ENCODE results near the gene LGALS12. TPM values are rescaled to one million over a fixed set of nuclear protein-coding genes. Genes with fewer than 3 reads are reported as not detected.

Gene LGALS12
- total RNA-seq, 1 donor, result not detected

Other genes with a start within 250 kb of the LGALS12 start
- not detected in 2 replicates for gene SLC22A9, start 136.3 kb upstream of the LGALS12 start, total RNA-seq
- not detected in 2 replicates for gene PLAAT5, start 14.9 kb upstream of the LGALS12 start, total RNA-seq
- 5.8 and 8.2 TPM in 2 replicates for gene PLAAT4, start 30.7 kb downstream of the LGALS12 start, total RNA-seq
- not detected in 2 replicates for gene PLAAT2, start 57.3 kb downstream of the LGALS12 start, total RNA-seq
- gene PLAAT3, start 108.3 kb downstream of the LGALS12 start, total RNA-seq, result 4.2 and 6.0 TPM in 2 replicates
- gene ATL3, start 165.3 kb downstream of the LGALS12 start, total RNA-seq, result 123 and 152 TPM in 2 replicates
- 61.5 and 70.0 TPM in 2 replicates for gene RTN3, start 175.4 kb downstream of the LGALS12 start, total RNA-seq